Activated naive CD8-positive, alpha-beta T cell treated with anti-CD3 and anti-CD28 coated beads, Interleukin-2, amount 50 U/mL, for 16 hours (primary cell): Measurements from ENCODE around the gene USP24.
"Not testable (repeated sequence)": the region's sequence is repeated elsewhere in the genome, so short reads cannot be mapped to it uniquely, and the experiment has no call there.

ENCODE experiments used
- DNase-seq: peaks from one replicate; pipeline ENCODE4 v3.0.0-alpha.2; 2020; ENCODE audit warnings: low read depth, low spot score

Gene USP24

DNA sequence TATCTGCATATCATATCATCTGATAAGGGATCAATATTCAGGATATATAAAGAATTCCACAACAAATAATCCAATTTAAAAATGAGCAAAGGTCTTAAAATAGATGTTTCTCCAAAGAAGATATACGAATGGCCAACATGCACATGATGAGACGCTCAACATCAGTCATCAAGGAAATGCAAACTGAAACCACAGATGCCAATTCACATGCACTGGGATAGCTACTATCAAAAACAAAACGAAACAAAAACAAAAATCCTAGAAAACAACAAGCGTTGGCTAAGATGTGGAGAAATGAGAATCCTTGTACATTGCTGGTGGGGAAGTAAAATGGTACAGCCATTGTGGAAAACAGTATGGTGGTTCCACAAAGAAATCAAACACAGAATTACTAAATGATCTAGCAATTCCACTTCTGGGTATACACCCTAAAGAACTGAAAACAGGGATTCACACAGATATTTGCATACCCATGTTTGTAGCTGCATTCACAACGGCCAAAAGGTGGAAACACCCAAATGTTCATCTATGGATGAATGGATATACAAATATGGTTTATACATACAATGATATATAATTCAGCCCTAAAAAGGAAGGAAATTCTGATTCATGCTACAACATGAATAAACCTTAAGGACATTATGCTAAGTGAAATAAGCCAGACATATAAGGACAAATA lies 96.4 kb downstream of the USP24 start:
- no peak for DNase-seq

GRCh38 chr1:55117941-55118340 lies 97.2 kb downstream of the USP24 start:
- DNase-seq, result no peak

DNA sequence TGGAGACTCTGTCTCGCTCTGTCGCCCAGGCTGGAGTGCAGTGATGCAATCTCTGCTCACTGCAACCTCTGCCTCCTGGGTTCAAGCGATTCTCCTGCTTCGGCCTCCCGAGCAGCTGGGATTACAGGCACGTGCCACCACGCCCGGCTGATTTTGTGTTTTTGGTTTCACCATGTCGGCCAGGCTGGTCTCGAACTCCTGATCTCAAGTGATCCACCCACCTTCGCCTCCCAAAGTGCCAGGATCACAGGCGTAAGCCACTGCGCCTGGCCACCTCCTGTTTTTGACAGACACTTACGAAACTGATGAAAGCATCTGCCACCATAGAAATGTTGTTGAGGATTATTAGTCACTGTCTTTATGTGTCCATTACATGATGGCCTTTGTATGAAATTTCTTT lies 106.2 kb downstream of the USP24 start:
- DNase-seq, result not testable (repeated sequence)

- no peak for DNase-seq
Measured at GRCh38 chr1:55107101-55107500, 108.1 kb downstream of the USP24 start.

- no peak for DNase-seq
Measured at GRCh38 chr1:55103891-55104290, 111.3 kb downstream of the USP24 start.

GRCh38 chr1:55095095-55095494 lies 120.1 kb downstream of the USP24 start:
- no peak for DNase-seq

DNA sequence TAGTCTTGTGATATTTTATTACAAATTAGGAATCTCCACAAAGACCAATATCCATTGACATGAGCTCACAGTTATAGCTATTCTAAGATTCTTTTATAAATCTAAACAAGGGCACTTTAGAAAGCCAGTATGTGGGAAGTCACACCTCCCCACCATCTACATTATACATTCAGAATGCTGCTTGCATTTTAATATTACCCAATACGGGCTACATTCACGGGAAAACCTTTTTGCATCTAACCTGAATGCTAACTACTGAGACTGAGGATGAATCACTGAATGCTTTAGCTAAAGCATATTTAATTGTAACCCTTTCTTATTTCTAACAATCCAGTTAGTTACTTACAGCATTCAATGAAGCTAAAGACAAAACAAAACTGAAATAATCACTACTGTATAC lies 122.7 kb downstream of the USP24 start:
- no peak for DNase-seq

GRCh38 chr1:55089683-55090082 lies 125.5 kb downstream of the USP24 start:
- no peak for DNase-seq

DNA sequence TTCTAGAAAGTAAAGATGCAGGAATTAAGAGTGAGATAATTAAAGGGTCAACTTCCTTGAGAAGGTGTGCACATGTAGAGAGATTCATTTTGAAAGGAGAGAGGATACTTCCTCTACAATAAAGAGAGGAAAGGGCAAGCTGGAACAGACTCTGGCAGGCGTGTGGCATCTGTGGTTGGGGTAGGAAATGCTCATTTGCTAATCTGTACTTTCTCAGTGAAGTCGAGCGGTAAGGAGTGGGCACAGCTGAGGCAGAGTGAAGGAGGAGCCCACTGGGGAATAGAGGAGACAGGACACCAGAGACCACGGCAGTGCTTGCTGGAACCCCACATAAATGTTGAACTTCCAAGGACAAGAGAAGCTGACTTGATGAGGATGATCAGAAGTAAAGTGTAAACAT lies 126.8 kb downstream of the USP24 start:
- DNase-seq, result no peak

GRCh38 chr1:55087439-55087838 lies 127.7 kb downstream of the USP24 start:
- DNase-seq, result no peak

GRCh38 chr1:55084257-55084656 lies 130.9 kb downstream of the USP24 start:
- no peak for DNase-seq

- no peak for DNase-seq
Measured at GRCh38 chr1:55081905-55082296, 133.3 kb downstream of the USP24 start.

- DNase-seq, result no peak
Measured at GRCh38 chr1:55081188-55081904, 133.8 kb downstream of the USP24 start.

- DNase-seq, result no peak
Measured at GRCh38 chr1:55079651-55080050, 135.5 kb downstream of the USP24 start.

DNA sequence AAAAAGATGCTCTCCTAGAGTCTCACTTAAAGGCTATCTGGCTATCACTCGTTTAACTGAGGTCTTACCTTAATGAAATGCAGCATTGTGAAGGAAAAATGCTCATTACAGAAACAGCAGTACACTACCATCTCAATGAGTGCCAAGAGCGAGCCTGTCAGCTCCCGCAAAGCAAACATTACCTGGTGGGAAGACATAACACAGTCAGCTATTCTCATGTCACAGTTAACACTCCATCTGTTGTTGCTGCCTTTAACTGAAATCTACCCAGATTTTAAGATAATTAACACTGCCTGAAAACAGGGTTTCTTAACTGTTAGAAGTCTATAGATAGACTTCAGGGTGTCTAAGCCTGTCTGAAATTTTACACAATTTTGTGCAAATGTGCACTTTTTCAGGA lies 136.7 kb downstream of the USP24 start:
- no peak for DNase-seq

DNA sequence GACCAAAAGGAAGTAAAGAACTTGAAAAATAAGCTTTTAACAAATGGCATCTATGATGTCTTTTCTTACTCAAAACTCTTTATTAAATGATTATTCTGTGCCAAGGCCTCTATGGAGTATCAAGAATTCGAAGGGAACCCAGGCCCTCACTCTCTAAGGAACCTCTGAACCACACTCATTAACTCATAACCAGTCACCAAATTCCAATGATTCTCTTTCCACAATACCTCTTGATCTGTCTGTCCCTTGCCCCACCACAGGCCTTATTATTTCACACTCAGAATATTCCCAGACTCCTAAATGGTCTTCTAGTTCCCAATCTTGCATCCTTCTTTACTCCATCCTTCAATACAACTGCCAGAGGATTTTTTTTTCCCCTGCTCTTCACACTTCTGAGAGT lies 138.8 kb downstream of the USP24 start:
- no peak for DNase-seq

- no peak for DNase-seq
Measured at GRCh38 chr1:55074455-55074854, 140.7 kb downstream of the USP24 start.

DNA sequence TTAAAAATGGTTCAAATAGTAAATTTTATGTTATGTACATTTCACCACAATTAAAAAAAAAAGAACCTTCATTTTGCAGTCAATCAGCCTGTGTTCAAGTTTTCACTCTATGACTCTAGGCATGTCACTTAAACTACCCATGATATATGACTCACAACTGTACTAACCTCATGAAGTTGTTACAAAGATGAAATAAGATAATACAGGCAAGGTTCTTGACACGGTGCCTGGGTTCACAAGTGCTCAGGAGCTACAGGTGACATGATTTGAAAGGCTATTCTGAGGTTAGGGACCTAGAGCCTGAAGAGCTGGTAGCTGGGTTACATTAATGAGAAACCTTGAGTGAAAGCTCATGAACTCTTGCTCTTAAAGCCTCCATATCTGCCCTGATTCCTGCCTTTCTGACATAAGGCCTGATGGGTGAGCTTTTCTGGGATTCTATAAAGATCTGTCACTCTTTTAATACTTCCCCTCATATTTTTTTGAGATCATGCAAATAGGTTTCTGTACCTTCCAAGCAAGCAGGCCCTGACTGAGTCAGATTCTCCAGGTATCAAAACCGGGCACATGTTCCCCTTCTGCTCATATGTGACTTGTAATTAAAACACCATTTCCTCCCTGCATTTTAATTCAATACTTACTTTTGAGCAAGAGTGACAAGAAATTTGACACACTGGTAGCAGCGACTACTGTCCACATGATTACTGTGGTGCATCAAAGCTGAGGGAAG lies 141.8 kb downstream of the USP24 start:
- DNase-seq, result no peak

GRCh38 chr1:55071477-55071876 lies 143.7 kb downstream of the USP24 start:
- no peak for DNase-seq

- no peak for DNase-seq
Measured at GRCh38 chr1:55070293-55071164, 144.6 kb downstream of the USP24 start.

DNA sequence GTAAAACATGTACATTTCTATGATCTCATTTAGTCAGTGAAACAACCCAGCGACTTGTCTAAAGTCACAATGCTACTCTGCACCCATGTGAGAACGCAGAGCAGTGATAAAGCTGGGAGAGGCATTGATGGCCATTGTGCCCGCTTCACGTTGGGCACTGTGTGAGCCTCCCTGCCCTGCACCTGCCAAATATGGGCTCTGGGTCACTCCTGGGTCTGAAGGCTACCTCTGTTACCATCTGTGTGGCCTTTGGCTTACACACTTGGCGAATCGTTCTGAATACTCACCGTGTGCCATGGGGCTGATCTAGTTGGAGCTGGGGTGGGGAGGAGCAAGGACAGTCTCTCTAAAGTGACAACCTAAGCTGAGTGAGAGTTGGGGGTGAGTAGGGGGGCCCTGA lies 145.9 kb downstream of the USP24 start:
- no peak for DNase-seq

- no peak for DNase-seq
Measured at GRCh38 chr1:55068638-55069037, 146.5 kb downstream of the USP24 start.
